ENCODE data around the gene ASH1L. TPM values are rescaled to one million over a fixed set of nuclear protein-coding genes. Genes with fewer than 3 reads are reported as not detected.

Gene ASH1L
- total and polyA plus RNA-seq, 2 experiments from 2014 or later, result 23.6 to 24.7 TPM

DNA sequence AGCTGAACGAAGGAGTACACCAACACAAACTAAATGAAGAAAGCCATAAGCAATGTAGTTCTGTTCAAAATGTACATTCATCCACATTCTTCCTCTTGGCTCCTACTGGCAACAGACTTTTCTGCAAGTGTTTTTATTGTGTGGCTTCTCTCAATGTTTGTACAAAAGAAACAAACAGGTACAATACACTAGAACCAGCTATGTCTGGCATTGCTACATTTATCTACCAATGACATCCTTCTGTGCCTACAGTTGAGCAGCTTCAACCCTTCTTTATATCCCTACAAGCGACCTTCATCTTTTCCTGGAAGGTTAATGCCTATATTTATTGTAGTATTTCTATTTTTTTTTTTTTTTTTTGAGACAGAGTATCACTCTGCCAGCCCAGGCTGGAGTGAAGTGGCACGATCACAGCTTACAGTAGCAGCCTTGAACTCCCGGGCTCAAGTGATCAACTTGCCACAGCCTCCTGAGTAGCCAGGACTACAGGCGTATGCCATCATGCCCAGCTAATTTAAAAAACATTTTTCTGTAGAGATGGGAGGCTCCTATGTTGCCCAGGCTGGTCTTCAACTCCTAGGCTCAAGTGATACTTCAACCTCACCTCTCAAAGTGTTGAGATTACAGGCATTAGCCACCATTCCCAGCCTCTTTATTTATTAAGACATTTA, 89.3 kb downstream of the ASH1L start:
- DNase-seq (ENCODE audit: low spot score), result no peak
- H3K9me3 Mint-ChIP-seq, result peaks cover 23% of the 10 kb centered on the region
- Histone ChIP-seq H3K27ac (ENCODE audit: low read depth) (no peak overlapping the region), H3K4me2 (no peak overlapping the region), H3K79me2 (replicated peaks; ENCODE audit: insufficient read depth) (peaks cover 16% of the 10 kb centered on the region), H3K36me3 (ENCODE audit: insufficient read depth) (peaks cover 11% of the 10 kb centered on the region; the same call in 1 of the 2 replicates), H3F3A (replicated peaks; ENCODE audit: low read depth) (no peaks in the 10 kb centered on the region), H3K4me1 (ENCODE audit: insufficient read depth) (peaks cover 1% of the 10 kb centered on the region; the same call in 1 of the 2 replicates), H3K27me3 (ENCODE audit: insufficient read depth) (no peaks in the 10 kb centered on the region), H2AFZ (no peak overlapping the region), H3K9me2 (ENCODE audit: insufficient read depth) (no peaks in the 10 kb centered on the region), H3K4me3 (no peak overlapping the region), H4K20me1 (replicated peaks; ENCODE audit: insufficient read depth) (no peaks in the 10 kb centered on the region)
- ATAC-seq, result no peak
- H3K4me1 Mint-ChIP-seq, result peaks cover 4% of the 10 kb centered on the region
- H3K36me3 Mint-ChIP-seq (ENCODE audit: low read depth), result peaks cover 45% of the 10 kb centered on the region
- H3K4me3 Mint-ChIP-seq, result no peak overlapping the region
- peaks cover 1% of the 10 kb centered on the region for H3K27me3 Mint-ChIP-seq (ENCODE audit: insufficient read depth, low read depth, poor library complexity)
- TF ChIP-seq EZH2phosphoT487 (IDR thresholded peaks at IDR 0.05; ENCODE audit: unreplicated experiment) (no peak), STAT1 (IDR thresholded peaks at IDR 0.05; ENCODE audit: unreplicated experiment) (no peak), EZH2 (IDR thresholded peaks at IDR 0.05; ENCODE audit: low read depth, unreplicated experiment) (no peak), CREB1 (CRISPR knock-in tag; IDR thresholded peaks at IDR 0.05; ENCODE audit: low read depth) (no peak), JUNB (IDR thresholded peaks at IDR 0.05; ENCODE audit: unreplicated experiment) (no peak), ZNF114 (CRISPR knock-in tag; IDR thresholded peaks at IDR 0.05) (no peak), NANOG (IDR thresholded peaks at IDR 0.05; ENCODE audit: borderline replicate concordance) (no peak), ZNF331 (CRISPR knock-in tag; IDR thresholded peaks at IDR 0.05; ENCODE audit: low read depth) (no peak), POLR2AphosphoS5 (IDR thresholded peaks at IDR 0.05; ENCODE audit: low read depth) (no peak)
- TF ChIP-seq, protein P1, sequence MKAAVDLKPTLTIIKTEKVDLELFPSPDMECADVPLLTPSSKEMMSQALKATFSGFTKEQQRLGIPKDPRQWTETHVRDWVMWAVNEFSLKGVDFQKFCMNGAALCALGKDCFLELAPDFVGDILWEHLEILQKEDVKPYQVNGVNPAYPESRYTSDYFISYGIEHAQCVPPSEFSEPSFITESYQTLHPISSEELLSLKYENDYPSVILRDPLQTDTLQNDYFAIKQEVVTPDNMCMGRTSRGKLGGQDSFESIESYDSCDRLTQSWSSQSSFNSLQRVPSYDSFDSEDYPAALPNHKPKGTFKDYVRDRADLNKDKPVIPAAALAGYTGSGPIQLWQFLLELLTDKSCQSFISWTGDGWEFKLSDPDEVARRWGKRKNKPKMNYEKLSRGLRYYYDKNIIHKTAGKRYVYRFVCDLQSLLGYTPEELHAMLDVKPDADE (IDR thresholded peaks at IDR 0.05), result no peak
- TF ChIP-seq, protein P2, sequence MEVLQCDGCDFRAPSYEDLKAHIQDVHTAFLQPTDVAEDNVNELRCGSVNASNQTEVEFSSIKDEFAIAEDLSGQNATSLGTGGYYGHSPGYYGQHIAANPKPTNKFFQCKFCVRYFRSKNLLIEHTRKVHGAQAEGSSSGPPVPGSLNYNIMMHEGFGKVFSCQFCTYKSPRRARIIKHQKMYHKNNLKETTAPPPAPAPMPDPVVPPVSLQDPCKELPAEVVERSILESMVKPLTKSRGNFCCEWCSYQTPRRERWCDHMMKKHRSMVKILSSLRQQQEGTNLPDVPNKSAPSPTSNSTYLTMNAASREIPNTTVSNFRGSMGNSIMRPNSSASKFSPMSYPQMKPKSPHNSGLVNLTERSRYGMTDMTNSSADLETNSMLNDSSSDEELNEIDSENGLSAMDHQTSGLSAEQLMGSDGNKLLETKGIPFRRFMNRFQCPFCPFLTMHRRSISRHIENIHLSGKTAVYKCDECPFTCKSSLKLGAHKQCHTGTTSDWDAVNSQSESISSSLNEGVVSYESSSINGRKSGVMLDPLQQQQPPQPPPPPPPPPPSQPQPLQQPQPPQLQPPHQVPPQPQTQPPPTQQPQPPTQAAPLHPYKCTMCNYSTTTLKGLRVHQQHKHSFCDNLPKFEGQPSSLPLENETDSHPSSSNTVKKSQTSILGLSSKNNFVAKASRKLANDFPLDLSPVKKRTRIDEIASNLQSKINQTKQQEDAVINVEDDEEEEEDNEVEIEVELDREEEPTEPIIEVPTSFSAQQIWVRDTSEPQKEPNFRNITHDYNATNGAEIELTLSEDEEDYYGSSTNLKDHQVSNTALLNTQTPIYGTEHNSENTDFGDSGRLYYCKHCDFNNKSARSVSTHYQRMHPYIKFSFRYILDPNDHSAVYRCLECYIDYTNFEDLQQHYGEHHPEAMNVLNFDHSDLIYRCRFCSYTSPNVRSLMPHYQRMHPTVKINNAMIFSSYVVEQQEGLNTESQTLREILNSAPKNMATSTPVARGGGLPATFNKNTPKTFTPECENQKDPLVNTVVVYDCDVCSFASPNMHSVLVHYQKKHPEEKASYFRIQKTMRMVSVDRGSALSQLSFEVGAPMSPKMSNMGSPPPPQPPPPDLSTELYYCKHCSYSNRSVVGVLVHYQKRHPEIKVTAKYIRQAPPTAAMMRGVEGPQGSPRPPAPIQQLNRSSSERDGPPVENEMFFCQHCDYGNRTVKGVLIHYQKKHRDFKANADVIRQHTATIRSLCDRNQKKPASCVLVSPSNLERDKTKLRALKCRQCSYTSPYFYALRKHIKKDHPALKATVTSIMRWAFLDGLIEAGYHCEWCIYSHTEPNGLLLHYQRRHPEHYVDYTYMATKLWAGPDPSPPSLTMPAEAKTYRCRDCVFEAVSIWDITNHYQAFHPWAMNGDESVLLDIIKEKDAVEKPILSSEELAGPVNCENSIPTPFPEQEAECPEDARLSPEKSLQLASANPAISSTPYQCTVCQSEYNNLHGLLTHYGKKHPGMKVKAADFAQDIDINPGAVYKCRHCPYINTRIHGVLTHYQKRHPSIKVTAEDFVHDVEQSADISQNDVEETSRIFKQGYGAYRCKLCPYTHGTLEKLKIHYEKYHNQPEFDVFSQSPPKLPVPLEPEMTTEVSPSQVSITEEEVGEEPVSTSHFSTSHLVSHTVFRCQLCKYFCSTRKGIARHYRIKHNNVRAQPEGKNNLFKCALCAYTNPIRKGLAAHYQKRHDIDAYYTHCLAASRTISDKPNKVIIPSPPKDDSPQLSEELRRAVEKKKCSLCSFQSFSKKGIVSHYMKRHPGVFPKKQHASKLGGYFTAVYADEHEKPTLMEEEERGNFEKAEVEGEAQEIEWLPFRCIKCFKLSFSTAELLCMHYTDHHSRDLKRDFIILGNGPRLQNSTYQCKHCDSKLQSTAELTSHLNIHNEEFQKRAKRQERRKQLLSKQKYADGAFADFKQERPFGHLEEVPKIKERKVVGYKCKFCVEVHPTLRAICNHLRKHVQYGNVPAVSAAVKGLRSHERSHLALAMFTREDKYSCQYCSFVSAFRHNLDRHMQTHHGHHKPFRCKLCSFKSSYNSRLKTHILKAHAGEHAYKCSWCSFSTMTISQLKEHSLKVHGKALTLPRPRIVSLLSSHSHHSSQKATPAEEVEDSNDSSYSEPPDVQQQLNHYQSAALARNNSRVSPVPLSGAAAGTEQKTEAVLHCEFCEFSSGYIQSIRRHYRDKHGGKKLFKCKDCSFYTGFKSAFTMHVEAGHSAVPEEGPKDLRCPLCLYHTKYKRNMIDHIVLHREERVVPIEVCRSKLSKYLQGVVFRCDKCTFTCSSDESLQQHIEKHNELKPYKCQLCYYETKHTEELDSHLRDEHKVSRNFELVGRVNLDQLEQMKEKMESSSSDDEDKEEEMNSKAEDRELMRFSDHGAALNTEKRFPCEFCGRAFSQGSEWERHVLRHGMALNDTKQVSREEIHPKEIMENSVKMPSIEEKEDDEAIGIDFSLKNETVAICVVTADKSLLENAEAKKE (CRISPR knock-in tag; IDR thresholded peaks at IDR 0.05), result no peak
- TF ChIP-seq, protein P3, sequence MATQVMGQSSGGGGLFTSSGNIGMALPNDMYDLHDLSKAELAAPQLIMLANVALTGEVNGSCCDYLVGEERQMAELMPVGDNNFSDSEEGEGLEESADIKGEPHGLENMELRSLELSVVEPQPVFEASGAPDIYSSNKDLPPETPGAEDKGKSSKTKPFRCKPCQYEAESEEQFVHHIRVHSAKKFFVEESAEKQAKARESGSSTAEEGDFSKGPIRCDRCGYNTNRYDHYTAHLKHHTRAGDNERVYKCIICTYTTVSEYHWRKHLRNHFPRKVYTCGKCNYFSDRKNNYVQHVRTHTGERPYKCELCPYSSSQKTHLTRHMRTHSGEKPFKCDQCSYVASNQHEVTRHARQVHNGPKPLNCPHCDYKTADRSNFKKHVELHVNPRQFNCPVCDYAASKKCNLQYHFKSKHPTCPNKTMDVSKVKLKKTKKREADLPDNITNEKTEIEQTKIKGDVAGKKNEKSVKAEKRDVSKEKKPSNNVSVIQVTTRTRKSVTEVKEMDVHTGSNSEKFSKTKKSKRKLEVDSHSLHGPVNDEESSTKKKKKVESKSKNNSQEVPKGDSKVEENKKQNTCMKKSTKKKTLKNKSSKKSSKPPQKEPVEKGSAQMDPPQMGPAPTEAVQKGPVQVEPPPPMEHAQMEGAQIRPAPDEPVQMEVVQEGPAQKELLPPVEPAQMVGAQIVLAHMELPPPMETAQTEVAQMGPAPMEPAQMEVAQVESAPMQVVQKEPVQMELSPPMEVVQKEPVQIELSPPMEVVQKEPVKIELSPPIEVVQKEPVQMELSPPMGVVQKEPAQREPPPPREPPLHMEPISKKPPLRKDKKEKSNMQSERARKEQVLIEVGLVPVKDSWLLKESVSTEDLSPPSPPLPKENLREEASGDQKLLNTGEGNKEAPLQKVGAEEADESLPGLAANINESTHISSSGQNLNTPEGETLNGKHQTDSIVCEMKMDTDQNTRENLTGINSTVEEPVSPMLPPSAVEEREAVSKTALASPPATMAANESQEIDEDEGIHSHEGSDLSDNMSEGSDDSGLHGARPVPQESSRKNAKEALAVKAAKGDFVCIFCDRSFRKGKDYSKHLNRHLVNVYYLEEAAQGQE (IDR thresholded peaks at IDR 0.05; ENCODE audit: unreplicated experiment), result no peak
- TF ChIP-seq, protein P4, sequence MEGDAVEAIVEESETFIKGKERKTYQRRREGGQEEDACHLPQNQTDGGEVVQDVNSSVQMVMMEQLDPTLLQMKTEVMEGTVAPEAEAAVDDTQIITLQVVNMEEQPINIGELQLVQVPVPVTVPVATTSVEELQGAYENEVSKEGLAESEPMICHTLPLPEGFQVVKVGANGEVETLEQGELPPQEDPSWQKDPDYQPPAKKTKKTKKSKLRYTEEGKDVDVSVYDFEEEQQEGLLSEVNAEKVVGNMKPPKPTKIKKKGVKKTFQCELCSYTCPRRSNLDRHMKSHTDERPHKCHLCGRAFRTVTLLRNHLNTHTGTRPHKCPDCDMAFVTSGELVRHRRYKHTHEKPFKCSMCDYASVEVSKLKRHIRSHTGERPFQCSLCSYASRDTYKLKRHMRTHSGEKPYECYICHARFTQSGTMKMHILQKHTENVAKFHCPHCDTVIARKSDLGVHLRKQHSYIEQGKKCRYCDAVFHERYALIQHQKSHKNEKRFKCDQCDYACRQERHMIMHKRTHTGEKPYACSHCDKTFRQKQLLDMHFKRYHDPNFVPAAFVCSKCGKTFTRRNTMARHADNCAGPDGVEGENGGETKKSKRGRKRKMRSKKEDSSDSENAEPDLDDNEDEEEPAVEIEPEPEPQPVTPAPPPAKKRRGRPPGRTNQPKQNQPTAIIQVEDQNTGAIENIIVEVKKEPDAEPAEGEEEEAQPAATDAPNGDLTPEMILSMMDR (conservative IDR thresholded peaks at IDR 0.05; ENCODE audit: low read depth in 2 of 2), result no peak
- H3K27ac Mint-ChIP-seq, result no peak overlapping the region

Measured in GM23338 (cell line).